GM12891 (cell line): ENCODE measurements around the gene UBB.
"Not testable (repeated sequence)": the region's sequence is repeated elsewhere in the genome, so short reads cannot be mapped to it uniquely, and the experiment has no call there.

Experiments
- DNase-seq: peaks from one replicate; pipeline ENCODE4 v3.0.0; 2011; ENCODE audit warnings: low spot score; ENCODE audit not compliant: insufficient read length
- FAIRE-seq: peaks from 2 replicates; lab custom pipeline; 2011; peaks lifted over from hg19 to GRCh38; lab: Jason Lieb, UNC
- PAX5 ChIP-seq: IDR thresholded peaks from 2 replicates; pipeline ENCODE4 v1.6.1; 2011; ENCODE audit warnings: low read length, moderate library complexity, mild to moderate bottlenecking; ENCODE audit not compliant: insufficient read depth, severe bottlenecking
- POLR2A ChIP-seq: IDR thresholded peaks from 2 replicates; pipeline ENCODE4 v1.6.1; 2011; ENCODE audit warnings: low read depth, low read length, control low read depth
- POLR2AphosphoS5 ChIP-seq: IDR thresholded peaks from 2 replicates; pipeline ENCODE4 v1.6.1; 2011; ENCODE audit warnings: low read depth, low read length, control low read depth
- POU2F2 ChIP-seq: IDR thresholded peaks from 2 replicates; pipeline ENCODE4 v1.6.1; 2011; ENCODE audit warnings: low read depth, mild to moderate bottlenecking, control low read depth, low read length, moderate library complexity
- SPI1 ChIP-seq: IDR thresholded peaks from 2 replicates; pipeline ENCODE4 v1.6.1; 2011; ENCODE audit warnings: low read depth, low read length, control low read depth
- TAF1 ChIP-seq: IDR thresholded peaks from 2 replicates; pipeline ENCODE4 v1.6.1; 2011; ENCODE audit warnings: low read depth, low read length, control low read depth

The UBB gene

DNA sequence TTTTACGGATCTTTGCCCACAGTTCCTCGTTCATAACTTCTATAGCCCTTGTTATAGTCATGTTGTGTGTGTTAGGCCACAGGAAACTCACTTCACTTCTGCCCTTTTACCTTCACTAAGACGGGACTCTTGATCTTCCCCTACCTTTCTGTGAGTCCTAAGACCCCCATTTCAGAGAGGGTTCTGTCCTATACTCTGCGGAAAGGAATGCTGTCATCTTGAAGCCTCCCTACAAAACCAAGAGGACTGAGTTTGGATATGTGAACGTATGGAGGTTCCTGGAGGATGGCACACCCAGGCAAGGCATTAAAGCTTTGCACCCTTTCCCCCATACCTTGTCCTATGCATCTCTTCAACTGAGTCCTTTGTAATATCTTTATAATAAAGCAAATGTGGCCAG is 3.7 kb downstream of the UBB start:
- DNase-seq (no peak), FAIRE-seq (no peak)

GRCh38 chr17:16386126-16386507 is 5.2 kb downstream of the UBB start:
- not testable (repeated sequence) for DNase-seq, FAIRE-seq

More for the DNA sequence above, 3.7 kb downstream of the UBB start:
- TF ChIP-seq PAX5 (no peak), SPI1 (no peak), TAF1 (no peak), POU2F2 (no peak), POLR2A (no peak), POLR2AphosphoS5 (no peak)

- TF ChIP-seq POLR2AphosphoS5 (no peak), POU2F2 (no peak), POLR2A (no peak), SPI1 (no peak), PAX5 (no peak), TAF1 (no peak)
- no peak for DNase-seq
- no peak for FAIRE-seq
Observed at GRCh38 chr17:16391451-16391850, 10.6 kb downstream of the UBB start.

DNA sequence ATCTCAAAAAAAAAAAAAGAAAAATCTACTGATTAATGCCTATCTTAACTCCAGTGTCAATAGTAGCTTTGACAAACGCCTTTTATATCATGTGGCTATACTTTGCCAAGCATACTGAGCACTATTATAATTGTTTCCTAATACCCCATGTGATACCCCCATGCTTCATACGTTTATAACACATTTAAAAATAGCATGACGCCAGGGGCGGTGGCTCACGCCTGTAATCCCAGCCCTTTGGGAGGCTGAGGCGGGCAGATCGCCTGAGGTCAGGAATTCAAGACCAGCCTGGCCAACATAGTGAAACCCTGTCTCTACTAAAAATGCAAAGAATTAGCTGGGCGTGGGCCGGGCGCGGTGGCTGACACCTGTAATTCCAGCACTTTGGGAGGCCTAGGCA is 11.6 kb downstream of the UBB start:
- FAIRE-seq, DNase-seq: not testable (repeated sequence)

DNA sequence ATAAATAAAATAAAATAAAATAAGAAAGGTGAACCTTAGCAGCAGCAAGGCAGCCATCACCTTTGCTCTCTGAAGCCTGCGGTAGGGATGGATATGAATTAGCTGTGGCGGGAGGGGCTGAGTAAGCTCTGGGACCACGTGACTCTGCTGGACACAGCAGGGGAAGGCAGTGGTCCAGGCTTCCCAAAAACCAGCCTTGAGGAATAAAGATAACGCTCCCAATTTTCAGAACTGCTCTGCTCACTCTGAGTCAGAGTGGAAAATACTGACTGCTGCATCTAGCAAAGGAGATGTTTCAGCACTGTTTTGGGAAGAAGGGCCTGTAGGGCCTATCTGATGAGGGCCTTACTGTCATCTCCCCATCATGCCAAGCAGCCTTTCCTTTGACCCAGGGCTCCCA is 15.0 kb downstream of the UBB start:
- not testable (repeated sequence) for FAIRE-seq, DNase-seq

GRCh38 chr17:16396693-16397092 is 15.8 kb downstream of the UBB start:
- DNase-seq, FAIRE-seq: not testable (repeated sequence)

- DNase-seq (peak; percentile 28), FAIRE-seq (peak; percentile 93)
- TF ChIP-seq POU2F2 (peak; percentile 49; the same call in 1 of the 2 replicates), SPI1 (no peak), POLR2A (no peak), POLR2AphosphoS5 (no peak)
Observed at GRCh38 chr17:16398270-16399267, 17.7 kb downstream of the UBB start.

- DNase-seq, FAIRE-seq: not testable (repeated sequence)
Observed at GRCh38 chr17:16403847-16404246, 23.0 kb downstream of the UBB start.

DNA sequence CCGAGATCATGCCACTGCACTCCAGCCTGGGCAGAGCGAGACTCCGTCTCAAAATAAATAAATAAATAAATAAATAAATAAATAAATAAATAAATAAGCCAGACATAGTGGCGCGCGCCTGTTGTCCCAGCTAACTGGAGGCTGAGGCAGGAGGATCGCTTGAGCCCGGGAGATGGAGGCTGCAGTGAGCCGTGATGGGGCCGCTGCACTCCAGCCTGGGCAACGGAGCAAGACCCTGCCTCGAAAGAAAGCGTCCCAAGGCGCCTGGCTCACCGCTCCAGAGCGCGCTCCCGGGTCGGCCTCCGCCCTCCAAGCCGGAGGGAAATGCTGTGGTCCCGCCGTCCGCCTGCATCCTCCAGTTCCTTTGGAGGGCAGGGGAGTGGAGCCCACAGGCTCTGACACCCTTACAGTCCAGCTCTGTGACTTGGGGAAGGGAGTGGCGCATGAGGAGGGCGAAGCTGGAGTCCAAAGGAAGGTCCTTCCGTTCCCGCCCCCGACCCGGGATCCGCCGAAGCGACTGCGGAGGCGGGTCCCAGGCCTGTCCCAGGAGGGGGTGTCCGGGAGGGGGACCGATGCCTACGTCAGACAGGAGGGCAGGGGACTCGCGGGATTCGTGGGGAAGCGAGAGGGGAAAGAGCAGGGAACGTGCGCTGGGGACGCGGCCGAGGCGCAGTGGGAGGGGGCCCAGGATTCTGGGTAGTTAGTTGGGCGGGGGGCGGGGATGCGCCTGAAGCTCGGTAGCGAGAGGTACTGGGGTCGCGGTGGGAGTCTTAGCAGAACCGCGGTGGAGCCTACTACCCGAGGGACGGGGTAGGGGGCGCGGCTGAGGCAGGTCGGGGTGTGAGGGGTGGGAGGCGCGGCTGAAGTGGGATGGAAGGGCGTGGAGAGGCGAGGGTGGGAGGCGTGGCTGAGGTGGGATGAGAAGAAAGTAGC is 26.1 kb downstream of the UBB start:
- FAIRE-seq (peak; percentile 80), DNase-seq (peak; percentile 50)
- TF ChIP-seq POU2F2 (0 out of 2 replicates have a peak, but pooled peaks have one; percentile 14), PAX5 (no peak), POLR2AphosphoS5 (no peak)

GRCh38 chr17:16407911-16408588 is 27.2 kb downstream of the UBB start:
- 0 out of 2 replicates have a peak, but pooled peaks have one; percentile 8 for TF ChIP-seq TAF1
- no peak for TF ChIP-seq SPI1
- 0 out of 2 replicates have a peak, but pooled peaks have one; percentile 22 for TF ChIP-seq POLR2AphosphoS5
- FAIRE-seq (peak; percentile 94), DNase-seq (peak; percentile 79)
